Measurements from ENCODE around the gene ELAVL4.
A peak's percentile ranks its signal among the peaks of the same experiment; 100 is the strongest.

The ELAVL4 gene

GRCh38 chr1:50181027-50181663 is 72.4 kb downstream of the ELAVL4 start:
- peak; percentile 23 for DNase-seq

GRCh38 chr1:50183378-50184133 is 74.8 kb downstream of the ELAVL4 start:
- DNase-seq = no peak

- no peak for DNase-seq
Measured at GRCh38 chr1:50189369-50189768, 80.6 kb downstream of the ELAVL4 start.

- DNase-seq = no peak
Measured at GRCh38 chr1:50193002-50193401, 84.3 kb downstream of the ELAVL4 start.

- DNase-seq = no peak
Measured at GRCh38 chr1:50195205-50195604, 86.5 kb downstream of the ELAVL4 start.

GRCh38 chr1:50196081-50196480 is 87.4 kb downstream of the ELAVL4 start:
- DNase-seq = no peak

GRCh38 chr1:50197216-50197615 is 88.5 kb downstream of the ELAVL4 start:
- DNase-seq = no peak

- DNase-seq = no peak
Measured at GRCh38 chr1:50208315-50208714, 99.6 kb downstream of the ELAVL4 start.

GRCh38 chr1:50208756-50209155 is 100.0 kb downstream of the ELAVL4 start:
- peak; percentile 36 for DNase-seq

GRCh38 chr1:50209749-50210148 is 101.0 kb downstream of the ELAVL4 start:
- DNase-seq = no peak

- DNase-seq = no peak
Measured at GRCh38 chr1:50213505-50213904, 104.8 kb downstream of the ELAVL4 start.

- DNase-seq = no peak
Measured at GRCh38 chr1:50214717-50215116, 106.0 kb downstream of the ELAVL4 start.

GRCh38 chr1:50218344-50219120 is 109.8 kb downstream of the ELAVL4 start:
- DNase-seq = no peak

GRCh38 chr1:50228871-50229384 is 120.2 kb downstream of the ELAVL4 start:
- no peak for DNase-seq

- no peak for DNase-seq
Measured at GRCh38 chr1:50231209-50231608, 122.5 kb downstream of the ELAVL4 start.

GRCh38 chr1:50232336-50232735 is 123.6 kb downstream of the ELAVL4 start:
- no peak for DNase-seq

GRCh38 chr1:50236656-50237055 is 127.9 kb downstream of the ELAVL4 start:
- DNase-seq = no peak

- no peak for DNase-seq
Measured at GRCh38 chr1:50237056-50237455, 128.3 kb downstream of the ELAVL4 start.

- DNase-seq = no peak
Measured at GRCh38 chr1:50243939-50244338, 135.2 kb downstream of the ELAVL4 start.

GRCh38 chr1:50246869-50247268 is 138.1 kb downstream of the ELAVL4 start:
- DNase-seq = no peak

GRCh38 chr1:50251702-50252101 is 143.0 kb downstream of the ELAVL4 start:
- peak; percentile 5 for DNase-seq

GRCh38 chr1:50252196-50252595 is 143.5 kb downstream of the ELAVL4 start:
- no peak for DNase-seq

Measured in inflammatory macrophage treated with lipopolysaccharide for 4 hours (primary cell).